Tibial nerve (tissue), 4 donors: Measurements from ENCODE around the gene MAP4K4.

Experiments used
- CTCF ChIP-seq, 5 experiments: fragments of 200-600 bp in 3 of 5; fragments of 450-650 bp in 2 of 5; sonication (generic) in 3 of 5; IDR thresholded peaks; one replicate each; pipeline ENCODE4 v1.5.1; 2016 to 2019; ENCODE audit warnings: antibody characterized with exemption in 5 of 5, mild to moderate bottlenecking in 3 of 5, moderate library complexity in 2 of 5
- EP300 ChIP-seq, 2 donors: sonication (generic); formaldehyde crosslinking; IDR thresholded peaks; one replicate each; pipeline ENCODE4 v1.6.1; 2017; ENCODE audit warnings: antibody characterized with exemption in 2 of 2, mild to moderate bottlenecking in 1 of 2

- TF ChIP-seq CTCF (IDR thresholded peaks at IDR 0.05) (no peak), EP300 (IDR thresholded peaks at IDR 0.05) (no peak)
Observed at GRCh38 chr2:101869527-101869926, 172.0 kb downstream of the MAP4K4 start.
